D721Med (cell line): Measurements from ENCODE around the gene MET.

Source experiments
- DNase-seq: peaks from one replicate; pipeline ENCODE4 v3.0.0; 2011; ENCODE audit warnings: low spot score; ENCODE audit not compliant: insufficient read length
- FAIRE-seq: peaks from 2 replicates; lab custom pipeline; 2011; peaks lifted over from hg19 to GRCh38; lab: Jason Lieb, UNC
- TF ChIP-seq, protein P1 (sequence below): IDR thresholded peaks from 2 replicates; pipeline ENCODE4 v1.5.1; 2012; ENCODE audit warnings: mild to moderate bottlenecking, control low read depth; ENCODE audit not compliant: insufficient read depth; ENCODE audit errors: missing control alignments

MET gene

DNA sequence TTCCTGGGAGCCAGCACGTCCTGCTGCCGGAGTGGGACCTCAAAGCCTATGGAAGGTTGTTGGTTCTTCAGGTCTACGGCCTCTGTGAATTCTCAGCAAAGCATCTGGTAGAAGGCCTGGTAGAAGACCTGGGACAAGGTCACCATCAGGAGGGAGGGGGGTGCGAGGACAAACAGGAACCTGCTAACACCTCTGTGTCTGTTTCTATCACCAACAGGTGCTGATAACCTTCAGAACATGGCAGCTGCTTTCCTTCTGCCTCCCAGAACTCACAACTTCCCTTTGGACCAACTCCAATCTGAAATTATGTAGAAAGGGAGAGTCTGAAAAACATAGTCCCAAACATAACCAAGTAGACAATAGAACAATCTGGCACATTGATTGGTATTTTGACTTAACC is 8.3 kb upstream of the MET start:
- DNase-seq (no peak), FAIRE-seq (no peak)
- TF ChIP-seq, protein P1, sequence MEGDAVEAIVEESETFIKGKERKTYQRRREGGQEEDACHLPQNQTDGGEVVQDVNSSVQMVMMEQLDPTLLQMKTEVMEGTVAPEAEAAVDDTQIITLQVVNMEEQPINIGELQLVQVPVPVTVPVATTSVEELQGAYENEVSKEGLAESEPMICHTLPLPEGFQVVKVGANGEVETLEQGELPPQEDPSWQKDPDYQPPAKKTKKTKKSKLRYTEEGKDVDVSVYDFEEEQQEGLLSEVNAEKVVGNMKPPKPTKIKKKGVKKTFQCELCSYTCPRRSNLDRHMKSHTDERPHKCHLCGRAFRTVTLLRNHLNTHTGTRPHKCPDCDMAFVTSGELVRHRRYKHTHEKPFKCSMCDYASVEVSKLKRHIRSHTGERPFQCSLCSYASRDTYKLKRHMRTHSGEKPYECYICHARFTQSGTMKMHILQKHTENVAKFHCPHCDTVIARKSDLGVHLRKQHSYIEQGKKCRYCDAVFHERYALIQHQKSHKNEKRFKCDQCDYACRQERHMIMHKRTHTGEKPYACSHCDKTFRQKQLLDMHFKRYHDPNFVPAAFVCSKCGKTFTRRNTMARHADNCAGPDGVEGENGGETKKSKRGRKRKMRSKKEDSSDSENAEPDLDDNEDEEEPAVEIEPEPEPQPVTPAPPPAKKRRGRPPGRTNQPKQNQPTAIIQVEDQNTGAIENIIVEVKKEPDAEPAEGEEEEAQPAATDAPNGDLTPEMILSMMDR = no peak

DNA sequence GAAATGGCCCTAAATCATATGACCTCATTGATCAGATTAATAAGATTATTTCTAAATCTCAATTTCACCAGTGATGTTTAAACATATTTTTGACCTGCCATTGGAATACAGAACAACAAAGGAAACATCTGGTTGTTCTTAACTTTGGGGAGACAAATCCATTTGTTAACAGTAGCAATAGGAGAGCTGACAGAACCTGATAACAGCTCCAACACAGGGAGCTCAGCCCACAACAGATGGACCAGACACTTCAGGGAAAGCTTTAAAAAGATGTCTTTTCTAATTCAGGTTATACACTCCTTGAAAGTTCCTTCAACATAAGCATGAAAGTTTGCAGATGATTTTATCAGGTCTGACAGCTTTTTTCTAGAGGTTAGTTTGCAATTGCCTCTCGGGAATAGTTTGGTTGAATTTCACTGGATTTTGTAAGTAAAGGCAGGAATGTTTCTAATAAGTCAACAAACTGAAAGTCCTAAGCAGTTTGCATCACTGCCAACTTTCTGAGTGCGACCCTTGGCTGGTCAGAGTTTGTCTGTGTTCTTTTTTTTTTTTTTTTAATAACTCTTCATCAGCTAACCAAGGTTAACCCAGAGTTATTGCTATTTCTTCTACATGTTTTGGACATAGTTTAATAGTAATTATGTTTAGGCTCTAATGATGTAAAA is 6.5 kb upstream of the MET start:
- TF ChIP-seq, protein P1 = no peak
- DNase-seq (no peak), FAIRE-seq (no peak)

DNA sequence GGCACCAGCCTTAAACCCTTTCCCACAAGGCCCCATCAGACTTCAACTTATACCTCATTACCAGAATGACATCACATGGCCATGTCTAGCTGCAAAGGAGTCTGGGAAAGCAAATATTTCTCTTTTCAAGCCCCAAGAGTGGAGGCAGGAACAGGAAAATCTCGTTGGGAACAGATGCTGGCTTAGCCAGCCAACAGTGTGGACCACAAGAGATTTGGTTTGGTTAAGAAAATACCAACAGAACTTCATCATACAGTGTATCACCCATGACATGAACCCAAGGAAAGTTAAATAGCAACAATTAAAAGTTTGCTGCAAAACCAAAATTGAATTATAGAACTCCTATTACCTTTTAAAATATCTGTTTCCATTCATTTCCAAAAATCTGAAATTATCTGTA is 2.2 kb upstream of the MET start:
- DNase-seq = no peak
- TF ChIP-seq, protein P1 = no peak
- no peak for FAIRE-seq

DNA sequence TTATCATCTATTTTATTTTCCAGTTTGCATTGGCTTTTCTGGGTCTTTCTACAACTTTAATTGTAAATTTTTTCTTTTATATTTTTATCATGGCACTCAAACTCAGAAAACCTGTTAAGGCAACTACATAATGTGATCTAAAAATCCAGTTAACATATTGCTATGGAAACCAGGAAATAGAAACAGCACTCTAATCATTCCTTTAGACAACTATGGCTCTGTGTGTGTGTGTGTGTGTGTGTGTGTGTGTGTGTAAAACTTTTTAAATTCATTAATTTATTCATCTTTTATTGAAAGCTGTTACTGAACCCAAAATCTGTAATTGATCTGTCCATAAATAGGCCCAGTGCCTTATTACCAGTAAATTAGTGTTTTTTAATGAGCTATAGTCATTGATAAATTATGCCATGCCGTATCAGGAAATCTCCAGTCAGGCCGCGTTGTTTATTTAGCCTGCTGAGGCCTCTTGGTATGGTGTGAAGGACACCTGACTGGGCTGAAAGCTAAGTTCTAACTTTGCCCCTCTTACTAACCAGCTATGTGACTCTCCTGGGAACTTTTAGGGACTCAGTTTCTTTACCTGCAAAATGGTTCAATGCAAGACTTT is 1.5 kb upstream of the MET start:
- no peak for FAIRE-seq
- no peak for DNase-seq
- TF ChIP-seq, protein P1 = no peak

DNA sequence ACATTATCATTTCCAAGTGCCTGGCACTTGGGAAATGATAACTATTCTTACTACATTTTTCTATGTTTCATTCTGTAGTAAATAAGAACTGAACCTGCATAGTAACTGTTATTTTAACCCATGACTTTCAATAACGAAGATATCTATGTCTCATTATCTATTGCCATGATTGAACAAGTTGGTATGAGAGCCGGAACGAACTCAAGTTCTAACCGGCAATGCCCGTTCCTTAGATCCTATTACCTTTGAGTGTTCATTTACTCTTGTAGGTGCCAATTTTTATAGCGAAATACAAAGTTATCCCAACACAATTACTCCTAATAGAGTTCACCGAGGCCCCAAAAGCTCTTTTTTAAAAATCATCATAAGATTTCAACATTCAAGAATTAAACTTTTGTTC is 885 bp upstream of the MET start:
- no peak for DNase-seq
- no peak for FAIRE-seq
- TF ChIP-seq, protein P1 = no peak

DNA sequence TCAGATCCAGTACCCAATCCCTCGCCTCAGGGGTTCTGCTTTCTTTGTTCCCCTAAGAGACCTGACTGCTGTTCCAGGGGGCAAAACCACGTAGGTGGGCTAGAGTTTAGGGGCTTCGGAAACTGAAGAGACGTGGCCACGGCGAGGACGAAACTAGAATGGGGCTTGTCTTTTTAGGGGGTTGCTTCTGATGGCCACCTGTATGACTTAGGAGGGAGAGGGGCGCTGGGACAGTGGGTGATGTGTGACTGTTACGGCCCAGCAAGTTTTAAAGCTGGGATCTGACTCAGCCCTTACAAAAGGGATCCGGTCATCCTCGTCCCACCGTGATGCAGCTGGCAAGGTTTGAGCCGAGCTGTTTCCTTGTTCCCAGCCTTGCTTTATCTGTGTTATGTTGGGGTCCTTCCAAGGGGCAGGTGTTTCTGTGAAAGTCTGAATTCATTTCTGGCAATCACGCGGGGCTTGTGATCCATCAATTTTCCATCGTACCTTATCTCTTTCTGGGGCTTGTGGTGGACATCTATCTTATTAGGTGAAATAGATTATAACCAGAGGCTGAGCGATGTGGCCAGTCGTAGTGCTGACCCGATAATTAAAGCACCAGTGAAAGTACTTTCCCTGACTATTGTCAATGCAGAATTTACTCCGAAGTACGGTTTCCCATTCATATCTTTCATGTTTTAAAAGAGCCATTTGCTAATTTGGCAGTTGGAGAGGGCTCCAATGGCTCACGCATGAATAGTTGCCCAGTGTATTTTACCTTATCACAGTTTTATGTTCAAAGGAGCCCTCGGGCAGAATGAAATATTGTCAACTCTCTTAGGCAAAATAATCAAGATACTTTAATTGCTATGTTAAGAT is 830 bp downstream of the MET start:
- TF ChIP-seq, protein P1 = no peak
- no peak for FAIRE-seq
- DNase-seq = no peak
